H1 (cell line): ENCODE data around the gene SENP7. TPM values are rescaled to one million over a fixed set of nuclear protein-coding genes. Genes with fewer than 3 reads are reported as not detected.

Experiments
- ATF3 ChIP-seq: IDR thresholded peaks from 2 replicates; pipeline ENCODE4 v1.6.1; 2011; ENCODE audit warnings: low read depth, mild to moderate bottlenecking, low read length; ENCODE audit not compliant: insufficient read depth
- BRCA1 ChIP-seq: IDR thresholded peaks from 2 replicates; pipeline ENCODE4 v1.6.1; 2012; ENCODE audit warnings: low read depth, low read length, improper control_type of control experiment
- SRF ChIP-seq: IDR thresholded peaks from 2 replicates; pipeline ENCODE4 v1.6.1; 2011; ENCODE audit warnings: mild to moderate bottlenecking, low read depth, low read length, moderate library complexity
- polyA plus RNA-seq, 7 experiments: library from polyadenylated mRNA; depleted of rRNA in 3 of 7; stranded (reverse) in 5 of 7; unstranded in 2 of 7; fragments of >200 nt in 5 of 7; fragments of 200-250 nt in 2 of 7; gene quantifications; 1 replicate in 5 of 7; 2 replicates in 1 of 7; 4 replicates in 1 of 7; pipeline versions ENCODE4 v1.2.1 to v1.2.3, GENCODE V29; 2011 to 2013; ENCODE audit warnings: missing spikeins in 2 of 7, mixed read lengths in 2 of 7
- total RNA-seq: library from RNA; stranded (reverse); fragmentation: NEBNext Ultra II Directional; extraction: Animal tissue kit (Norgen Biotek cat#: 25700); gene quantifications from 2 replicates; pipeline ENCODE4 v1.2.1, GENCODE V29; 2021

The SENP7 gene
- total and polyA plus RNA-seq, 2 of the 8 experiments (the other 6 are each of a cell fraction or from before 2014, with no cell fraction given): 2.8 to 7.8 TPM

GRCh38 chr3:101495552-101495951 lies 17.5 kb downstream of the SENP7 start (continued):
- TF ChIP-seq SRF (no peak), BRCA1 (no peak), ATF3 (no peak)
